GM23338 (cell line): ENCODE data around the gene ATP5ME. TPM values are rescaled to one million over a fixed set of nuclear protein-coding genes. Genes with fewer than 3 reads are reported as not detected.

Experiments used
- ATAC-seq: fragments of 200-7000 bp; cut with Tn5 transposase; 3 replicates; pipeline ENCODE4 v1.9.1; 2020
- DNase-seq: peaks from one replicate; pipeline ENCODE4 v3.0.0-alpha.2; 2015; ENCODE audit warnings: low spot score
- H2AFZ ChIP-seq: fragments of 200-600 bp; sonication (generic); 2 replicates; pipeline ENCODE4 v1.8.0; 2016; ENCODE audit warnings: antibody characterized with exemption, mild to moderate bottlenecking, moderate library complexity
- H3F3A ChIP-seq: fragments of 200-600 bp; sonication (generic); replicated peaks from 2 replicates; pipeline ENCODE4 v1.8.0; 2017; ENCODE audit warnings: antibody characterized with exemption, mixed run types, low read depth
- H3K27ac ChIP-seq: fragments of 200-600 bp; sonication (generic); 2 replicates; pipeline ENCODE4 v1.6.1; 2016; ENCODE audit warnings: low read depth
- H3K27me3 ChIP-seq: fragments of 200-600 bp; sonication (generic); 2 replicates; pipeline ENCODE4 v1.8.0; 2016; ENCODE audit warnings: mild to moderate bottlenecking, mixed run types, moderate library complexity; ENCODE audit not compliant: insufficient read depth
- H3K36me3 ChIP-seq: fragments of 200-600 bp; sonication (generic); 2 replicates; pipeline ENCODE4 v1.8.0; 2016; ENCODE audit warnings: mild to moderate bottlenecking; ENCODE audit not compliant: insufficient read depth
- H3K4me1 ChIP-seq: fragments of 200-600 bp; sonication (generic); 2 replicates; pipeline ENCODE4 v1.8.0; 2016; ENCODE audit warnings: mild to moderate bottlenecking, moderate library complexity; ENCODE audit not compliant: insufficient read depth
- H3K4me2 ChIP-seq: fragments of 200-600 bp; sonication (generic); 2 replicates; pipeline ENCODE4 v1.7.1; 2017; ENCODE audit warnings: mixed run types
- H3K4me3 ChIP-seq: fragments of 200-600 bp; sonication (generic); 2 replicates; pipeline ENCODE4 v1.6.1; 2016; ENCODE audit warnings: mixed run types
- H3K79me2 ChIP-seq: fragments of 200-600 bp; sonication (generic); replicated peaks from 2 replicates; pipeline ENCODE4 v1.8.0; 2017; ENCODE audit warnings: mild to moderate bottlenecking; ENCODE audit not compliant: insufficient read depth
- H3K9me2 ChIP-seq: fragments of 200-600 bp; sonication (generic); 2 replicates; pipeline ENCODE4 v1.8.0; 2017; ENCODE audit not compliant: insufficient read depth
- H4K20me1 ChIP-seq: fragments of 200-600 bp; sonication (generic); replicated peaks from 2 replicates; pipeline ENCODE4 v1.8.0; 2017; ENCODE audit warnings: mild to moderate bottlenecking; ENCODE audit not compliant: insufficient read depth
- H3K27ac Mint-ChIP-seq: 2 replicates; pipeline ENCODE4 v1.8.0; 2020; ENCODE audit warnings: inconsistent platforms, mild to moderate bottlenecking, moderate library complexity, mixed read lengths
- H3K27me3 Mint-ChIP-seq: 3 replicates; pipeline ENCODE4 v1.8.0; 2022; ENCODE audit warnings: low read depth, mild to moderate bottlenecking, moderate library complexity, mixed read lengths, inconsistent platforms; ENCODE audit not compliant: insufficient read depth, poor library complexity
- H3K36me3 Mint-ChIP-seq: 3 replicates; pipeline ENCODE4 v1.8.0; 2021; ENCODE audit warnings: low read depth, mild to moderate bottlenecking, inconsistent platforms, moderate library complexity, mixed read lengths
- H3K4me1 Mint-ChIP-seq: 3 replicates; pipeline ENCODE4 v1.8.0; 2020; ENCODE audit warnings: mild to moderate bottlenecking, inconsistent platforms, mixed read lengths
- H3K4me3 Mint-ChIP-seq: 3 replicates; pipeline ENCODE4 v1.8.0; 2021; ENCODE audit warnings: moderate library complexity, mild to moderate bottlenecking, inconsistent platforms, mixed read lengths
- H3K9me3 Mint-ChIP-seq: 3 replicates; pipeline ENCODE4 v1.8.0; 2020; ENCODE audit warnings: moderate library complexity, mild to moderate bottlenecking, inconsistent platforms, mixed read lengths
- CREB1 ChIP-seq: fragments of 250-450 bp; sonication (Bioruptor Pico); IDR thresholded peaks from 2 replicates; pipeline ENCODE4 v1.5.0; 2020; ENCODE audit warnings: low read depth, mild to moderate bottlenecking, moderate library complexity
- EZH2 ChIP-seq: fragments of 200-600 bp; sonication (generic); IDR thresholded peaks from one replicate; pipeline ENCODE4 v1.8.0; 2017; ENCODE audit warnings: antibody characterized with exemption, mild to moderate bottlenecking, low read depth; ENCODE audit not compliant: unreplicated experiment
- EZH2phosphoT487 ChIP-seq: fragments of 200-600 bp; sonication (generic); IDR thresholded peaks from one replicate; pipeline ENCODE4 v1.8.1; 2018; ENCODE audit warnings: antibody characterized with exemption; ENCODE audit not compliant: unreplicated experiment
- JUNB ChIP-seq: IDR thresholded peaks from one replicate; pipeline ENCODE4 v1.6.1; 2016; ENCODE audit warnings: antibody characterized with exemption; ENCODE audit not compliant: unreplicated experiment
- NANOG ChIP-seq: IDR thresholded peaks from 2 replicates; pipeline ENCODE4 v1.6.1; 2016; ENCODE audit warnings: antibody characterized with exemption, borderline replicate concordance
- POLR2AphosphoS5 ChIP-seq: IDR thresholded peaks from 2 replicates; pipeline ENCODE4 v1.6.1; 2016; ENCODE audit warnings: antibody characterized with exemption, low read depth
- STAT1 ChIP-seq: IDR thresholded peaks from one replicate; pipeline ENCODE4 v1.6.1; 2016; ENCODE audit warnings: antibody characterized with exemption; ENCODE audit not compliant: unreplicated experiment
- ZNF114 ChIP-seq: fragments of 250-450 bp; sonication (Bioruptor Pico); IDR thresholded peaks from 2 replicates; pipeline ENCODE4 v1.5.0; 2020; ENCODE audit warnings: mild to moderate bottlenecking, moderate library complexity
- ZNF331 ChIP-seq: fragments of 250-450 bp; sonication (Bioruptor Pico); IDR thresholded peaks from 2 replicates; pipeline ENCODE4 v1.5.0; 2020; ENCODE audit warnings: low read depth, mild to moderate bottlenecking, moderate library complexity
- polyA plus RNA-seq: library from polyadenylated mRNA; unstranded; fragments of >200 nt; fragmentation: Nextera tagmentation; extraction: Ambion mirVana; gene quantifications from 2 replicates; pipeline ENCODE4 v1.2.1, GENCODE V29; 2016
- total RNA-seq: library from RNA; depleted of rRNA; stranded (reverse); fragments of >200 nt; shearing (Covaris generic); gene quantifications from 2 replicates; pipeline ENCODE4 v1.2.3, GENCODE V29; 2014
- TF ChIP-seq, protein P1 (sequence below): fragments of 250-450 bp; sonication (Bioruptor Pico); IDR thresholded peaks from 2 replicates; pipeline ENCODE4 v1.5.0; 2020; ENCODE audit warnings: mild to moderate bottlenecking, moderate library complexity
- TF ChIP-seq, protein P2 (sequence below): IDR thresholded peaks from 2 replicates; pipeline ENCODE4 v1.6.1; 2016; ENCODE audit warnings: antibody characterized with exemption
- TF ChIP-seq, protein P3 (sequence below): IDR thresholded peaks from one replicate; pipeline ENCODE4 v1.6.1; 2018; ENCODE audit warnings: antibody characterized with exemption; ENCODE audit not compliant: unreplicated experiment
- TF ChIP-seq, protein P4 (sequence below), 2 experiments: fragments of 200-600 bp in 1 of 2; sonication (generic) in 1 of 2; conservative IDR thresholded peaks; 2 replicates each; pipeline versions ENCODE4 v1.5.1 to v1.6.1; 2016 to 2017; ENCODE audit warnings: antibody characterized with exemption in 2 of 2, low read depth in 2 of 2, mild to moderate bottlenecking in 2 of 2, moderate library complexity in 1 of 2

ATP5ME gene
- total and polyA plus RNA-seq, 2 experiments from 2014 or later = 60.5 to 2,021 TPM

DNA sequence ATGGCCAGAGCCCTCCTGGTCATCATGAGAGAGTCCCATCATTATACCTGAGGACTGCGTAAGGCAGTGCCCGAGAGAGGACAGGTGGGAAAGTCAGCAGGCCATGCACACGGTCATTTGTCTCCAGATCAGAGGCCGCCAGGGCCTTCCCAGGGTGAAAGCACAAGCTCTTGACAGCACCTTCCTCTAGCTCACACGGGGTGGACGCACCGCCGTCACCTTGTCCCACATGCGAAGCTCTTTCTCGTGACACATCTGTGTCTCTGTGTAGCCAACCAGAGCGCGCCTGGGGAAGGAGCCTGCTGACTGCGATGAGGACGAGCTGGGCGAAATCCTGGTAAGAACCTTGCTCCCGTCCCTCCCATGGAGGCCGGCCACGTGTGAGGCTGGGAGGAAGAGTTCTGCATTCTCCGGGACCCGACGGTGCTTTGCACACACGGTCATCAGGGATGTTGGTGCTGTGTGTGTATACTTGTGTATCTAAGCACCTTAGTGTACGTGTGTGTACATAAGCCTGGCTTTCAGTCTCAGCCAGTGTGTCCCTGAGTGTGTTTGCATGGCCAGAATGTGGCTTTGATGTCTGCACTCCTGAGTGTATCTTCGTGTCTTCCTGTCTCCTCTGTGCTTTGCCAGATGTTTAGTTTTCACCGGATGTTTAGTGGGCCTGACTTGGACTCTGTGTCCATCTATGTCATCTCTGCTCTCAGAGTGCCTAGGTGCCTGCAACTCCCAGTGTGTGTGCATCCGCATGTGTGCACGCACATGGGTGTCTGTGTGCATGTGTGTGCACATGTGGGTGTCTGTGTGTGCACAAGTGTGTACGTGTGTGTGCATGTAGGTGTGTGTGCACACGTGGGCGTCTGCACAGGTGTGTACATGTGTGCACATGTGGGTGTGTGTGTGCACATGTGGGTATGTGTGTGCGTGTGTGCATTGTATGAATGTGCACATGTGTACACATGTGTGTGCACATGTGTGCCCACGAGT, 15.1 kb downstream of the ATP5ME start:
- Mint-ChIP-seq H3K9me3 (no peaks in the 10 kb centered on the region; the same call in 2 of the 3 replicates), H3K36me3 (peaks cover 12% of the 10 kb centered on the region), H3K4me1 (no peaks in the 10 kb centered on the region; the same call in 2 of the 3 replicates), H3K27ac (no peak overlapping the region), H3K27me3 (peaks cover 8% of the 10 kb centered on the region), H3K4me3 (no peak overlapping the region)
- H3K36me3 ChIP-seq = no peaks in the 10 kb centered on the region
- no peaks in the 10 kb centered on the region for H3K4me1 ChIP-seq
- H3K4me2 ChIP-seq = no peak overlapping the region
- DNase-seq (no peak), ATAC-seq (no peak)
- no peaks in the 10 kb centered on the region for H3K79me2 ChIP-seq
- no peak overlapping the region for H2AFZ ChIP-seq
- no peaks in the 10 kb centered on the region; the same call in 1 of the 2 replicates for H4K20me1 ChIP-seq
- H3K4me3 ChIP-seq = no peak overlapping the region
- H3K9me2 ChIP-seq = no peaks in the 10 kb centered on the region
- TF ChIP-seq EZH2phosphoT487 (no peak), CREB1 (no peak), ZNF114 (CRISPR knock-in tag) (no peak), STAT1 (no peak), NANOG (no peak), JUNB (no peak), POLR2AphosphoS5 (no peak), EZH2 (no peak), ZNF331 (CRISPR knock-in tag) (no peak)
- TF ChIP-seq, protein P1, sequence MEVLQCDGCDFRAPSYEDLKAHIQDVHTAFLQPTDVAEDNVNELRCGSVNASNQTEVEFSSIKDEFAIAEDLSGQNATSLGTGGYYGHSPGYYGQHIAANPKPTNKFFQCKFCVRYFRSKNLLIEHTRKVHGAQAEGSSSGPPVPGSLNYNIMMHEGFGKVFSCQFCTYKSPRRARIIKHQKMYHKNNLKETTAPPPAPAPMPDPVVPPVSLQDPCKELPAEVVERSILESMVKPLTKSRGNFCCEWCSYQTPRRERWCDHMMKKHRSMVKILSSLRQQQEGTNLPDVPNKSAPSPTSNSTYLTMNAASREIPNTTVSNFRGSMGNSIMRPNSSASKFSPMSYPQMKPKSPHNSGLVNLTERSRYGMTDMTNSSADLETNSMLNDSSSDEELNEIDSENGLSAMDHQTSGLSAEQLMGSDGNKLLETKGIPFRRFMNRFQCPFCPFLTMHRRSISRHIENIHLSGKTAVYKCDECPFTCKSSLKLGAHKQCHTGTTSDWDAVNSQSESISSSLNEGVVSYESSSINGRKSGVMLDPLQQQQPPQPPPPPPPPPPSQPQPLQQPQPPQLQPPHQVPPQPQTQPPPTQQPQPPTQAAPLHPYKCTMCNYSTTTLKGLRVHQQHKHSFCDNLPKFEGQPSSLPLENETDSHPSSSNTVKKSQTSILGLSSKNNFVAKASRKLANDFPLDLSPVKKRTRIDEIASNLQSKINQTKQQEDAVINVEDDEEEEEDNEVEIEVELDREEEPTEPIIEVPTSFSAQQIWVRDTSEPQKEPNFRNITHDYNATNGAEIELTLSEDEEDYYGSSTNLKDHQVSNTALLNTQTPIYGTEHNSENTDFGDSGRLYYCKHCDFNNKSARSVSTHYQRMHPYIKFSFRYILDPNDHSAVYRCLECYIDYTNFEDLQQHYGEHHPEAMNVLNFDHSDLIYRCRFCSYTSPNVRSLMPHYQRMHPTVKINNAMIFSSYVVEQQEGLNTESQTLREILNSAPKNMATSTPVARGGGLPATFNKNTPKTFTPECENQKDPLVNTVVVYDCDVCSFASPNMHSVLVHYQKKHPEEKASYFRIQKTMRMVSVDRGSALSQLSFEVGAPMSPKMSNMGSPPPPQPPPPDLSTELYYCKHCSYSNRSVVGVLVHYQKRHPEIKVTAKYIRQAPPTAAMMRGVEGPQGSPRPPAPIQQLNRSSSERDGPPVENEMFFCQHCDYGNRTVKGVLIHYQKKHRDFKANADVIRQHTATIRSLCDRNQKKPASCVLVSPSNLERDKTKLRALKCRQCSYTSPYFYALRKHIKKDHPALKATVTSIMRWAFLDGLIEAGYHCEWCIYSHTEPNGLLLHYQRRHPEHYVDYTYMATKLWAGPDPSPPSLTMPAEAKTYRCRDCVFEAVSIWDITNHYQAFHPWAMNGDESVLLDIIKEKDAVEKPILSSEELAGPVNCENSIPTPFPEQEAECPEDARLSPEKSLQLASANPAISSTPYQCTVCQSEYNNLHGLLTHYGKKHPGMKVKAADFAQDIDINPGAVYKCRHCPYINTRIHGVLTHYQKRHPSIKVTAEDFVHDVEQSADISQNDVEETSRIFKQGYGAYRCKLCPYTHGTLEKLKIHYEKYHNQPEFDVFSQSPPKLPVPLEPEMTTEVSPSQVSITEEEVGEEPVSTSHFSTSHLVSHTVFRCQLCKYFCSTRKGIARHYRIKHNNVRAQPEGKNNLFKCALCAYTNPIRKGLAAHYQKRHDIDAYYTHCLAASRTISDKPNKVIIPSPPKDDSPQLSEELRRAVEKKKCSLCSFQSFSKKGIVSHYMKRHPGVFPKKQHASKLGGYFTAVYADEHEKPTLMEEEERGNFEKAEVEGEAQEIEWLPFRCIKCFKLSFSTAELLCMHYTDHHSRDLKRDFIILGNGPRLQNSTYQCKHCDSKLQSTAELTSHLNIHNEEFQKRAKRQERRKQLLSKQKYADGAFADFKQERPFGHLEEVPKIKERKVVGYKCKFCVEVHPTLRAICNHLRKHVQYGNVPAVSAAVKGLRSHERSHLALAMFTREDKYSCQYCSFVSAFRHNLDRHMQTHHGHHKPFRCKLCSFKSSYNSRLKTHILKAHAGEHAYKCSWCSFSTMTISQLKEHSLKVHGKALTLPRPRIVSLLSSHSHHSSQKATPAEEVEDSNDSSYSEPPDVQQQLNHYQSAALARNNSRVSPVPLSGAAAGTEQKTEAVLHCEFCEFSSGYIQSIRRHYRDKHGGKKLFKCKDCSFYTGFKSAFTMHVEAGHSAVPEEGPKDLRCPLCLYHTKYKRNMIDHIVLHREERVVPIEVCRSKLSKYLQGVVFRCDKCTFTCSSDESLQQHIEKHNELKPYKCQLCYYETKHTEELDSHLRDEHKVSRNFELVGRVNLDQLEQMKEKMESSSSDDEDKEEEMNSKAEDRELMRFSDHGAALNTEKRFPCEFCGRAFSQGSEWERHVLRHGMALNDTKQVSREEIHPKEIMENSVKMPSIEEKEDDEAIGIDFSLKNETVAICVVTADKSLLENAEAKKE (CRISPR knock-in tag) = no peak
- TF ChIP-seq, protein P2, sequence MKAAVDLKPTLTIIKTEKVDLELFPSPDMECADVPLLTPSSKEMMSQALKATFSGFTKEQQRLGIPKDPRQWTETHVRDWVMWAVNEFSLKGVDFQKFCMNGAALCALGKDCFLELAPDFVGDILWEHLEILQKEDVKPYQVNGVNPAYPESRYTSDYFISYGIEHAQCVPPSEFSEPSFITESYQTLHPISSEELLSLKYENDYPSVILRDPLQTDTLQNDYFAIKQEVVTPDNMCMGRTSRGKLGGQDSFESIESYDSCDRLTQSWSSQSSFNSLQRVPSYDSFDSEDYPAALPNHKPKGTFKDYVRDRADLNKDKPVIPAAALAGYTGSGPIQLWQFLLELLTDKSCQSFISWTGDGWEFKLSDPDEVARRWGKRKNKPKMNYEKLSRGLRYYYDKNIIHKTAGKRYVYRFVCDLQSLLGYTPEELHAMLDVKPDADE = no peak
- TF ChIP-seq, protein P3, sequence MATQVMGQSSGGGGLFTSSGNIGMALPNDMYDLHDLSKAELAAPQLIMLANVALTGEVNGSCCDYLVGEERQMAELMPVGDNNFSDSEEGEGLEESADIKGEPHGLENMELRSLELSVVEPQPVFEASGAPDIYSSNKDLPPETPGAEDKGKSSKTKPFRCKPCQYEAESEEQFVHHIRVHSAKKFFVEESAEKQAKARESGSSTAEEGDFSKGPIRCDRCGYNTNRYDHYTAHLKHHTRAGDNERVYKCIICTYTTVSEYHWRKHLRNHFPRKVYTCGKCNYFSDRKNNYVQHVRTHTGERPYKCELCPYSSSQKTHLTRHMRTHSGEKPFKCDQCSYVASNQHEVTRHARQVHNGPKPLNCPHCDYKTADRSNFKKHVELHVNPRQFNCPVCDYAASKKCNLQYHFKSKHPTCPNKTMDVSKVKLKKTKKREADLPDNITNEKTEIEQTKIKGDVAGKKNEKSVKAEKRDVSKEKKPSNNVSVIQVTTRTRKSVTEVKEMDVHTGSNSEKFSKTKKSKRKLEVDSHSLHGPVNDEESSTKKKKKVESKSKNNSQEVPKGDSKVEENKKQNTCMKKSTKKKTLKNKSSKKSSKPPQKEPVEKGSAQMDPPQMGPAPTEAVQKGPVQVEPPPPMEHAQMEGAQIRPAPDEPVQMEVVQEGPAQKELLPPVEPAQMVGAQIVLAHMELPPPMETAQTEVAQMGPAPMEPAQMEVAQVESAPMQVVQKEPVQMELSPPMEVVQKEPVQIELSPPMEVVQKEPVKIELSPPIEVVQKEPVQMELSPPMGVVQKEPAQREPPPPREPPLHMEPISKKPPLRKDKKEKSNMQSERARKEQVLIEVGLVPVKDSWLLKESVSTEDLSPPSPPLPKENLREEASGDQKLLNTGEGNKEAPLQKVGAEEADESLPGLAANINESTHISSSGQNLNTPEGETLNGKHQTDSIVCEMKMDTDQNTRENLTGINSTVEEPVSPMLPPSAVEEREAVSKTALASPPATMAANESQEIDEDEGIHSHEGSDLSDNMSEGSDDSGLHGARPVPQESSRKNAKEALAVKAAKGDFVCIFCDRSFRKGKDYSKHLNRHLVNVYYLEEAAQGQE = no peak
- TF ChIP-seq, protein P4, sequence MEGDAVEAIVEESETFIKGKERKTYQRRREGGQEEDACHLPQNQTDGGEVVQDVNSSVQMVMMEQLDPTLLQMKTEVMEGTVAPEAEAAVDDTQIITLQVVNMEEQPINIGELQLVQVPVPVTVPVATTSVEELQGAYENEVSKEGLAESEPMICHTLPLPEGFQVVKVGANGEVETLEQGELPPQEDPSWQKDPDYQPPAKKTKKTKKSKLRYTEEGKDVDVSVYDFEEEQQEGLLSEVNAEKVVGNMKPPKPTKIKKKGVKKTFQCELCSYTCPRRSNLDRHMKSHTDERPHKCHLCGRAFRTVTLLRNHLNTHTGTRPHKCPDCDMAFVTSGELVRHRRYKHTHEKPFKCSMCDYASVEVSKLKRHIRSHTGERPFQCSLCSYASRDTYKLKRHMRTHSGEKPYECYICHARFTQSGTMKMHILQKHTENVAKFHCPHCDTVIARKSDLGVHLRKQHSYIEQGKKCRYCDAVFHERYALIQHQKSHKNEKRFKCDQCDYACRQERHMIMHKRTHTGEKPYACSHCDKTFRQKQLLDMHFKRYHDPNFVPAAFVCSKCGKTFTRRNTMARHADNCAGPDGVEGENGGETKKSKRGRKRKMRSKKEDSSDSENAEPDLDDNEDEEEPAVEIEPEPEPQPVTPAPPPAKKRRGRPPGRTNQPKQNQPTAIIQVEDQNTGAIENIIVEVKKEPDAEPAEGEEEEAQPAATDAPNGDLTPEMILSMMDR (conservative IDR thresholded peaks at IDR 0.05; ENCODE audit: low read depth in 2 of 2) = no peak
- no peaks in the 10 kb centered on the region for H3K27me3 ChIP-seq
- 0 out of 2 replicates have a peak, but pooled peaks cover 2% of the 10 kb centered on the region for H3F3A ChIP-seq
- no peak overlapping the region for H3K27ac ChIP-seq
